Stimulated activated CD8-positive, alpha-beta memory T cell treated with anti-CD3 and anti-CD28 coated beads, Interleukin-4, amount 100 ng/mL, for 1 hour (primary cell): ENCODE results near the gene ADD3.
A peak's percentile ranks its signal among the peaks of the same experiment; 100 is the strongest.

Experiments
- DNase-seq, 2 donors: peaks; one replicate each; pipeline ENCODE4 v3.0.0-alpha.2; 2020; ENCODE audit warnings: low read depth in 2 of 2, low spot score in 1 of 2

Gene ADD3

DNA sequence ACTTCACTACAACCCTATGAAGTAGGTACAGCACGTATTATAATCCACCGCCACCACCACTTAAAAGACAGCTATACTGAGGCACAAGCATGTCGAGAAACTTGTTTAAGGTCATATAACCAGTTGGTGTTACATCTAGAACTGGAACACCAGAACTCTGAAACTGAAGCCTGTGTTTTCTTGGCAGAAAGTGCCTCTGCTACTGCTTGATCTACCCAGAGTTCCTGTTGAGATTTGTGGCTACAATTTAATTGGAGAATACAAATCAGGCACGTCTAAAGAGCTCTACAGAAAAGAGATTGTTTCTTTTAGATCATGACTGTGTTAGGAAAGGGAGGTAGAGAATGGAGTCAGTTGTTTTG is 4.3 kb upstream of the ADD3 start:
- DNase-seq: no peak

GRCh38 chr10:110005719-110006118 is 2.1 kb upstream of the ADD3 start:
- DNase-seq: no peak

DNA sequence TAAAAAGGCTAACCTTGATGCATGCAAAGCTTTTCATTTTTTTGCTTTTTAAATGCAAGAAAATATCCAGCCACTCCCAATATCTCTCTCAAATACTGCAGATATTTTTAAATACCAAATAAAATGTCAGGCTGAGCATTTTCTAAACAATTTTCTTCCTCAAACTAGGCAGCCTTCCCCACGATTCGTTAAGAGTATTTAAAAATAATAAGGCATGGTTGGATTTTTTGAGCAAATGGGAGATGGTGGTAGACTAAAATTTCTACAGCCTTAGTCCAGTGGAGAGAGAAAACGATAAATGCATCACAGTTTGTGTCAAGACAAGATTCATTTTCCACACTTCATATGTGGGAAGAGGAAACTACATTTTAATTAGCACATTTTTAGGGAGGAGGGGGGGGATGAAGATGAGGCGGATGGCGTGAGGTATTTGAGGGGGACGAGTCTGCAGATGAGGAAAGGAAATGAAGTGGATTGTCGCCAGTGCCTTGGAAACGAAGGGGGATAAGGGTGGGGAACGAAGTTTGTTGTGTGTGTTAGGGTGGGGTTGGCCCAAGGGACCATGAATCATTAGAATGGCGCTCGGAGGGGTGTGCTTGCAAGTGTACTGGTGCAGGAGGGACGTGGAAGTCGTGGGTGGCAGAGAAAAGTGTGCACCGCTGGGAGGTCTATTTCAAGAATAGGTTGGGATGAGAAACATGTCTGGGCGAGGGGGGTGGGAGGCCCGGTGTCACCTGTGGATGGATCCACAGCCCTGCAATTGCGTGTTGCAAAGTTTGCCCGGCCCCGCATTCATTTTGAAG is 1.2 kb upstream of the ADD3 start:
- no peak for DNase-seq

GRCh38 chr10:110007161-110007700 is 553 bp upstream of the ADD3 start:
- DNase-seq: no peak

GRCh38 chr10:110008518-110009339 is 945 bp downstream of the ADD3 start:
- DNase-seq: peak in 1 of 2 donors; percentile 6

DNA sequence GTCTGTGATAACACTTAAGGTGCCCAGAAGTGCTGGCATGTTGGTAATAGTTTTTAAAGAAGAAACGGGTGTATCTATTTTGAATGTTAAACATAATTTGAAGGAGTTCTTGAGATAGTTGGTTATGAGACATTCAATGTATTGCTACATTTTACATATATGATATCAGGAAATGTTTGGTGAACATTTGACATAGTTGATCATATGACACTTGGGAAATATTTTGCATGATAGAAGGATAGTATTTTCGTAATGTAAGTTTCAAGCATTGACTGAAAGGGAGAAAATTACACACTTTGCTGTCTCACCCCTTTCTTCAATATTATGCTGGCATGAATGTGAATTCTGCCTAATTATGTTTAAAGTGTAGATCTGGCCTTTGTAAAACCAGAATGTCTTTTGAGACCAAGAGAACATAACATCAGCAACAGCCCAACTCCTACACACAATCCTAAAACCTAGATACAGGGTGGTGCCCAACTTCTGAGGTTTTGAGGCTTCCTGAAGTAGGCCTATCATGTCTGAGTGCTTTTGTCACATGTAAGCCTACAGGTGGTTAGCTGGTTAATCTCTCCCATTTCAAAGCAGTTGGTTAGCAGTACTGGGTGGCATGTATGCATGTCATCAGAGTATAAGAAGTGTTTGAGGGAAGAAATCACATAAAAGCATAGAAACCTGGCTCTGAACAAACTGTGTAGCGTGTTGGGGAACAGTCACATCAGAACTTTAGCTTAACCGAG is 2.1 kb downstream of the ADD3 start:
- peak; percentile 5 to 31 for DNase-seq

- no peak for DNase-seq
These were observed 2.9 kb downstream of the ADD3 start for GRCh38 chr10:110010486-110011378.

DNA sequence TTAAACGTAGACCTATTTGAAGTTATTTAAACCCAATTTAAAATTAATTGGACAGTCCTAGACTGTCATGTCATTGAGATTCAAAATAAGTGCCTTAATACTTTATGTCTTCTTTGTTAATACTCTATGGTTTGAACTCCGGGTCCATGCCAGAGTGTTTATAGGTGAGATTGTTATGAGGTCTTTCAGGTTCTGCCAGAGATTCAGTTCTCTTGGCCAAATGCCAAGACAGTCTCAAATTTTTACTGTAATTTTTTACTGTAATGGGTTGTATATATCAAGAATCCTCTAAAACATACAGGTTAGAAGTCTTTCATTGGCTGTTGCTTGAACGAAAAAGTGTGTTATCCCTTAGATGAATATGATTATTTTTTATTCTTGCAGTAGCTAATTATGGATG is 3.9 kb downstream of the ADD3 start:
- no peak for DNase-seq

- DNase-seq: no peak
These were observed 6.0 kb downstream of the ADD3 start for GRCh38 chr10:110013630-110014293.

- DNase-seq: no peak
These were observed 8.3 kb downstream of the ADD3 start for GRCh38 chr10:110016039-110016438.

DNA sequence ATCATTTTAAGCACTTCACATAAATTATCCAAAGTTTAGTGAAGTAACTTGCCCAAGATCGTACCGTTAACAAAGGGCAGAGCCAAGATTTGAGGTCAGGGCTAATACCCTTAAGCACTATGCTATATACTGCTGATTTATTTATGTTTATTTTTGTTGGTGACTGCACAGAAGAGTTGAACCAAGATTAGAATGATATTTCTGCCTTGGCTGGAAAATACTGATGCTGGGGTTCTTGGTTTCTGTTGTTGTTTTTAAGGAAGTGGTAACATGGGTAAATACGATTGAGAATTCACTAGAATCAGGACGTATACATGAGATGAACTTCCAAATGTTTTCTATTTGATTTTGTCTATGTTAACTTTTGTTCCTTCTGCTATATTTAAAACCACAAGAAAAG is 9.3 kb downstream of the ADD3 start:
- no peak for DNase-seq

DNA sequence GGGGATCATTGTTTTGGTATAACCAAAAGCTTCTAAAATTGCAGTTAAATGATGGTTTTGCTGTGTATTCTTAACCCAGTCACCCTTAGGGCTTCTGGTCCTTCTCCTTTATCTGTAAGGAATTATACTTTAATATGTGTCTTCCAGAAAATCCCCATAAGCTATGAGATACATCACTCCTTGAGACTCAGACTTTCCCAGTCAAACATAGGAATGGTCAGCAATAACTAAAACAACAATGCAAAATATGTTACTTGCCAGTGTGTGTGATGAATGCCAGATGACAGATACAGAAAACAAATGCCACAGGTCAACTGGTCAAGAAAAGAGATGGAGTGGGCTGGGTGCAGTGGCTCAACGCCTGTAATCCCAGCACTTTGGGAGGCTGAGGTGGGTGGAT is 10.1 kb downstream of the ADD3 start:
- DNase-seq: no peak

DNA sequence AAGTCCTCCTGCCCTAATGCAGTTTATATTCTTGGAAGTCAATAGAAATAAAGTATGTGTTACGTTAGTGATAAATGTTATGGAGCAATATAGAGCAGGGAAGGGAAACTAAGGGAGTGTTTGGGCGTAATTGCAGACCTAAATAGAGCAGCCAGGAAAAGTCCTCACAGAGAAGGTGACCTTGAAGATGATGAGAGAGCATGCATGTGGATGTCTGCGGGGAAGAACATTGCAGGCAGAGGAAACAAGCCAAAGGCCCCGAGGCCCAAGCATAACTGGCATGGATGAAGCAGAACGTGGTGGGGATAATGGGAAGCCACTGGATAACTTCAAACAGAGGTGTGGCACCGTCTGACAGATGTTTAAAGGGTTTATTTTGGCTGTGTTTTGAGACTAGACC is 12.5 kb downstream of the ADD3 start:
- DNase-seq: no peak

DNA sequence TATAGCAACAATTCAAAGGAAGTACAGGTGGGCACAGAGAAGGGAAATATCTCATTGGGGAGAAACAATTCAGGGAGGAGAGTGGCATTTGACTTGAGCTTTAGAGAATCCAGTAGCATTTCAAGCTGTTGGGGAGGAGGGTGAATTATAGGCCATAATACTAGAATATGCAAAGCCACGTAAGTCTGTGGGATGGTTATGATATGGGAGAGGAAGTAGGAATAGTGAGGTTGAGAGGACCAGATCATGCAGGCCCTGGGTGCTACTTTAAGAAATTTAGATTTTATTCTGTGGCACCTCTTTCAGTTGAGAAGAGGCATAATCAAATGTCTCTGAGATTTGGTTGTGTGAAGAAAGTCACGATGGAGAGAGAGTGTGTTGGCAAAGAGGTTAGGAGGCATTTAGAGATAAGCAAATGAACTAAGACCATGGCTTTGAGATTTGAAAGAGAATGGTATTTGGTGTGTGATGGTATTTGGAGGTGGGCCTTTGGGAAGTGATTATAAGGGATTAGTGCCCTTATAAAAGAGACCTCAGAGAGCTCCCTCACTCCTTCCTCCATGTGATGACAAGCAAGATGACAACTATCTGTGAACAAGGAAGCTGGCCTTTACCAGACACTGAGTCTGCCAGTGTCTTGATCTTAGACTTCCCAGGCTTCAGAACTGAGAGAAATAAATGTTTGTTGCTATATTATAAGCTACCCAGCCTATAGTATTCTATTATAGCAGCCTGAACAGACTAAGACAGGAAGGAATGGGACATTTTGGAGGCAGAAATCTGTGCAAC is 15.1 kb downstream of the ADD3 start:
- no peak for DNase-seq

DNA sequence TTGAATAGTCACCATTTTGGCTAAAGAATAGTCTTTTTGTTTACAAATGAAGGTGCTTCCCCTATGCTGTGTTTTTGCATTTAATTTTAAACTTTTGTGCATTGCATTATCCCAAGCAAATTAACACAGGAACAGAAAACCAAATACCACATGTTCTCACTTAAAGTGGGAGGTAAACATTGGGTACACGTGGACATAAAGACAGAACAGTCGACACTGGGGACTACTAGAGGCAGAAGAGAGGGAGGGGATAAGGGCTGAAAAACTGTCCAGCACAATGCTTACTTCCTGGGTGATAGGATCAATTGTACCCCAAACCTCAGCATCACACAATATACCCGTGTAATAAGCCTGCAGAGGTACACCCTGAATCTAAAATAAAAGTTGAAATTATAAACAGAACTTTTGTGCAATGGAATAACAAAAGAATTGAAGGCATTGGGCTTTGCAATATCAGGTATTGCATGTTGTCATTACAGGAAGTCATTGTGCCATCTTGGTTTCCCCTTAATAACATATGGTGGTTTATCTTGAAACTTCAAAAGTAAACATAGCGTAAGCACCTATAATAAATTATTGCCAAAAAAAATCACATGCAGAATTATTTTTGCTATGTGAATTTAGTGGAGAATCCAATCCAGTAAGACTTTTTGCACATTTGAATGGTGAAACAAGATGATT is 16.1 kb downstream of the ADD3 start:
- DNase-seq: no peak

DNA sequence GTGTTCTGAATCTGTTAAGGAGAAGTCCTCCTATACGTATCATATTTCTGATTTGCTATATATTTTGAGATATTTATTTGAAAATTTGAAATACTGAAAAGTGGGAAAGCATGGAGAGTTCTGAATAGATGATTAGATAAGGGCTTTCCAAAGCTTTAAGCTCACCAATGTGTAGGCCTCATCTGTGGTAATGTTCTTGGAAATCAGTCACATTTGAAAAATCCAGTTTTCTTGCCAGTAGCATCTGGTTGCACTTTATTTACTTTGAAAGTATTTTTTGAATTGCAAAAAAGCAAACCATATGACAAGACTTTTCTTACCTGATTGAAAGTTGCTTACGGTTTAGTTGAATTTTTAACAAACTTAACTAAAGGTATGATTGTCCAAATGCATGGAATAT is 21.7 kb downstream of the ADD3 start:
- no peak for DNase-seq

GRCh38 chr10:110032801-110033700 is 25.3 kb downstream of the ADD3 start:
- DNase-seq: no peak
